HG02973 (cell line): Measurements from ENCODE around the gene SFXN1.
"Not testable (repeated sequence)": the region's sequence is repeated elsewhere in the genome, so short reads cannot be mapped to it uniquely, and the experiment has no call there.

Source experiments
- ATAC-seq: cut with Tn5 transposase; IDR thresholded peaks from one replicate; pipeline ENCODE4 v1.9.1; 2021; ENCODE audit warnings: moderate library complexity; ENCODE audit not compliant: unreplicated experiment

Gene SFXN1

GRCh38 chr5:175493260-175493659 lies 14.9 kb downstream of the SFXN1 start:
- ATAC-seq: no peak

GRCh38 chr5:175493726-175494125 lies 15.4 kb downstream of the SFXN1 start:
- no peak for ATAC-seq

GRCh38 chr5:175494264-175495183 lies 16.2 kb downstream of the SFXN1 start:
- ATAC-seq: no peak

GRCh38 chr5:175501759-175502158 lies 23.4 kb downstream of the SFXN1 start:
- no peak for ATAC-seq

- not testable (repeated sequence) for ATAC-seq
Measured at GRCh38 chr5:175507671-175508070, 29.3 kb downstream of the SFXN1 start.

- no peak for ATAC-seq
Measured at GRCh38 chr5:175508896-175509295, 30.5 kb downstream of the SFXN1 start.

GRCh38 chr5:175513297-175513696 lies 34.9 kb downstream of the SFXN1 start:
- ATAC-seq: no peak

- no peak for ATAC-seq
Measured at GRCh38 chr5:175513726-175514125, 35.4 kb downstream of the SFXN1 start.

- no peak for ATAC-seq
Measured at GRCh38 chr5:175516933-175517823, 38.8 kb downstream of the SFXN1 start.

GRCh38 chr5:175517824-175518450 lies 39.6 kb downstream of the SFXN1 start:
- ATAC-seq: no peak

- no peak for ATAC-seq
Measured at GRCh38 chr5:175519006-175519405, 40.6 kb downstream of the SFXN1 start.

GRCh38 chr5:175520321-175520720 lies 42.0 kb downstream of the SFXN1 start:
- no peak for ATAC-seq

- ATAC-seq: no peak
Measured at GRCh38 chr5:175520873-175521272, 42.5 kb downstream of the SFXN1 start.

GRCh38 chr5:175521313-175521833 lies 43.0 kb downstream of the SFXN1 start:
- ATAC-seq: no peak

- no peak for ATAC-seq
Measured at GRCh38 chr5:175523292-175523691, 44.9 kb downstream of the SFXN1 start.

GRCh38 chr5:175524211-175524610 lies 45.9 kb downstream of the SFXN1 start:
- no peak for ATAC-seq

- ATAC-seq: no peak
Measured at GRCh38 chr5:175526691-175527090, 48.3 kb downstream of the SFXN1 start.

- ATAC-seq: no peak
Measured at GRCh38 chr5:175531361-175531760, 53.0 kb downstream of the SFXN1 start.

- peak; percentile 98 for ATAC-seq
Measured at GRCh38 chr5:175534070-175534932, 55.9 kb downstream of the SFXN1 start.

GRCh38 chr5:175535331-175535730 lies 57.0 kb downstream of the SFXN1 start:
- not testable (repeated sequence) for ATAC-seq
